HepG2 (cell line): ENCODE measurements around the gene ZNF845. TPM values are rescaled to one million over a fixed set of nuclear protein-coding genes. Genes with fewer than 3 reads are reported as not detected.

ENCODE experiments used
- ATAC-seq: fragments of 200-7000 bp; cut with Tn5 transposase; 3 replicates; pipeline ENCODE4 v1.9.1; 2020; ENCODE audit warnings: mild to moderate bottlenecking, moderate library complexity
- BruUV-seq: library from RNA; stranded (reverse); fragments of 400-500 nt; replicated peaks from 2 replicates; lab custom pipeline; 2021; lab: Mats Ljungman, UMichigan
- CTCF ChIA-PET: fragments of 300-600 bp; formaldehyde crosslinking; extraction: SDS; loops from one replicate; lab custom pipeline; 2021; ENCODE audit warnings: low total read pairs, inconsistent platforms, low intra/inter-chr PET ratio; lab: Yijun Ruan, JAX
- POLR2A ChIA-PET: fragments of 350-600 bp; sonication (Branson Sonifier 250); formaldehyde crosslinking; loops from one replicate; lab custom pipeline; 2020; ENCODE audit warnings: antibody characterized with exemption, inconsistent platforms; lab: Yijun Ruan, JAX
- DNase-seq: peaks from one replicate; pipeline ENCODE4 v3.0.0-alpha.2; 2015; ENCODE audit warnings: low spot score
- FAIRE-seq: peaks from 3 replicates; lab custom pipeline; 2011; peaks lifted over from hg19 to GRCh38; lab: Jason Lieb, UNC
- H2AFZ ChIP-seq: one replicate; pipeline ENCODE4 v1.6.1; 2011; ENCODE audit warnings: low read length, inconsistent platforms
- H3K27ac ChIP-seq: fragments of 300-600 bp; 3 replicates; pipeline ENCODE4 v1.8.0; 2011; ENCODE audit warnings: mixed run types, mild to moderate bottlenecking, mixed read lengths, low read length, inconsistent platforms; ENCODE audit not compliant: insufficient read depth; ENCODE audit errors: extremely low read length
- H3K27me3 ChIP-seq, 2 experiments: fragments of 200-600 bp in 1 of 2; 2 replicates in 1 of 2; 3 replicates in 1 of 2; pipeline versions ENCODE4 v1.6.0 to v1.8.0; 2011; ENCODE audit warnings: low read length in 2 of 2, mild to moderate bottlenecking in 2 of 2, moderate library complexity in 2 of 2, inconsistent platforms in 1 of 2; ENCODE audit not compliant: insufficient read depth in 2 of 2, control insufficient read depth in 1 of 2
- H3K36me3 ChIP-seq, 2 experiments: fragments of 200-600 bp in 1 of 2; replicated peaks in 1 of 2; 2 replicates in 1 of 2; 3 replicates in 1 of 2; pipeline versions ENCODE4 v1.5.1 to v1.8.0; 2011; ENCODE audit warnings: low read length in 2 of 2, inconsistent platforms in 1 of 2; ENCODE audit not compliant: insufficient read depth in 2 of 2, control insufficient read depth in 1 of 2
- H3K4me1 ChIP-seq: 2 replicates; pipeline ENCODE4 v1.5.1; 2012; ENCODE audit warnings: low read length, inconsistent platforms; ENCODE audit not compliant: insufficient read depth
- H3K4me2 ChIP-seq: 2 replicates; pipeline ENCODE4 v1.6.0; 2011; ENCODE audit warnings: low read depth, low read length, inconsistent platforms
- H3K4me3 ChIP-seq, 3 experiments: fragments of 200-600 bp in 1 of 3; sonication (generic), shearing (Covaris generic) in 1 of 3; replicated peaks in 1 of 3; 2 replicates each; pipeline ENCODE4 v1.5.1; 2011 to 2016; ENCODE audit warnings: low read length in 3 of 3, inconsistent platforms in 2 of 3, low read depth in 2 of 3, mild to moderate bottlenecking in 2 of 3, control low read depth in 1 of 3, mixed read lengths in 1 of 3; ENCODE audit not compliant: insufficient read depth in 1 of 3
- H3K79me2 ChIP-seq: one replicate; pipeline ENCODE4 v1.6.1; 2011; ENCODE audit warnings: low read length, inconsistent platforms; ENCODE audit not compliant: insufficient read depth
- H3K9ac ChIP-seq: 2 replicates; pipeline ENCODE4 v1.6.0; 2011; ENCODE audit warnings: mild to moderate bottlenecking, low read depth, low read length, inconsistent platforms; ENCODE audit not compliant: insufficient read depth
- H3K9me3 ChIP-seq: 2 replicates; pipeline ENCODE4 v1.5.1; 2012; ENCODE audit warnings: mild to moderate bottlenecking, low read length
- H4K20me1 ChIP-seq: 2 replicates; pipeline ENCODE4 v1.6.0; 2011; ENCODE audit warnings: inconsistent platforms, mild to moderate bottlenecking, low read length, moderate library complexity; ENCODE audit not compliant: insufficient read depth
- DBP ChIP-seq: sonication (generic); formaldehyde crosslinking; IDR thresholded peaks from 2 replicates; pipeline ENCODE4 v1.4.0; 2020; ENCODE audit warnings: missing genetic modification reagents; ENCODE audit errors: not compliant biosample characterization
- FOXK2 ChIP-seq: fragments of 450-650 bp; IDR thresholded peaks from 2 replicates; pipeline ENCODE4 v1.6.1; 2016
- HIC2 ChIP-seq: sonication (generic); formaldehyde crosslinking; IDR thresholded peaks from 2 replicates; pipeline ENCODE4 v1.9.0; 2022; ENCODE audit warnings: low read depth, missing genetic modification reagents
- IKZF4 ChIP-seq: sonication (generic); formaldehyde crosslinking; IDR thresholded peaks from 2 replicates; pipeline ENCODE4 v1.5.1; 2020; ENCODE audit warnings: borderline replicate concordance, mild to moderate bottlenecking, low read depth, missing genetic modification reagents; ENCODE audit errors: not compliant biosample characterization
- MAF1 ChIP-seq: sonication (generic); formaldehyde crosslinking; IDR thresholded peaks from 2 replicates; pipeline ENCODE4 v1.5.0; 2020; ENCODE audit warnings: missing genetic modification reagents, borderline replicate concordance
- TFAP4 ChIP-seq: sonication (generic); IDR thresholded peaks from 2 replicates; pipeline ENCODE4 v1.6.1; 2016; ENCODE audit warnings: low read depth, borderline replicate concordance
- WGBS: methylation state at CpG from one replicate; pipeline ENCODE4 v1.1.6; 2017; ENCODE audit warnings: low lambda C conversion rate; 5-methylcytosine and 5-hydroxymethylcytosine counted together
- in situ Hi-C: cut with HindIII; loops from 2 replicates; pipeline ENCODE4 v1.10.0; 2017; ENCODE audit warnings: low pct_unique_long_range_greater_than_20kb; ENCODE audit not compliant: extremely low pct_ligation_motif_present
- intact Hi-C: fragments of 100-400 bp; cut with micrococcal nuclease; formaldehyde crosslinking; loops from one replicate; pipeline ENCODE4 v1.10.0; 2022; ENCODE audit not compliant: unreplicated experiment
- polyA plus RNA-seq, 8 experiments: library from polyadenylated mRNA; depleted of rRNA in 3 of 8; stranded (reverse) in 7 of 8; unstranded in 1 of 8; fragments of >200 nt; fragmentation: Illumina TruSeq in 4 of 8; extraction: Trizol in 4 of 8; gene quantifications; 2 replicates each; pipeline versions ENCODE4 v1.2.1 to v1.2.3, GENCODE V29; 2011 to 2016; ENCODE audit warnings: low read depth in 4 of 8, missing spikeins in 1 of 8, mixed read lengths in 1 of 8; ENCODE audit not compliant: insufficient read depth in 1 of 8
- total RNA-seq, 5 experiments: library from RNA; depleted of rRNA; stranded (reverse); fragments of >200 nt; fragmentation: Illumina TruSeq; extraction: Trizol; gene quantifications; 2 replicates each; pipeline ENCODE4 v1.2.3, GENCODE V29; 2016; ENCODE audit warnings: low read depth in 1 of 5

The ZNF845 gene
- total and polyA plus RNA-seq, 2 of the 13 experiments (the other 11 are each of a cell fraction or from before 2014, with no cell fraction given): 1.7 to 9.6 TPM

- ChIA-PET POLR2A (no interaction called here), CTCF (no interaction called here)
- H3K79me2 ChIP-seq: no peaks in the 10 kb centered on the region
- intact Hi-C loops: no loop called here
- ATAC-seq (no peak), DNase-seq (no peak), FAIRE-seq (no peak)
- no peak overlapping the region for H3K27ac ChIP-seq
- in situ Hi-C loops: no loop called here
- no peak overlapping the region for H2AFZ ChIP-seq
- H3K4me1 ChIP-seq: no peaks in the 10 kb centered on the region
- H3K4me3 ChIP-seq: no peak overlapping the region
- no peaks in the 10 kb centered on the region for H4K20me1 ChIP-seq
- no peak overlapping the region for H3K4me2 ChIP-seq
- WGBS: 61% methylated on average over 1 of the region's 1 CpG
- H3K9ac ChIP-seq: no peak overlapping the region
- TF ChIP-seq MAF1 (no peak), HIC2 (CRISPR knock-in tag) (no peak), FOXK2 (no peak), TFAP4 (no peak), DBP (CRISPR knock-in tag) (no peak), IKZF4 (CRISPR knock-in tag) (no peak)
- H3K36me3 ChIP-seq: peaks cover 5 to 23% of the 10 kb centered on the region in 2 experiments
- H3K9me3 ChIP-seq: peaks cover 78% of the 10 kb centered on the region
- no TSS peak for BruUV-seq
- no peaks in the 10 kb centered on the region for H3K27me3 ChIP-seq
These were observed 22.2 kb downstream of the ZNF845 start for GRCh38 chr19:53355739-53356138.
